Calu3 (cell line): ENCODE data around the gene PEX12. TPM values are rescaled to one million over a fixed set of nuclear protein-coding genes. Genes with fewer than 3 reads are reported as not detected.
"Not testable (repeated sequence)": the region's sequence is repeated elsewhere in the genome, so short reads cannot be mapped to it uniquely, and the experiment has no call there.

Experiments
- BruUV-seq: library from RNA; stranded (reverse); fragments of 400-500 nt; replicated peaks from 2 replicates; lab custom pipeline; 2021; lab: Mats Ljungman, UMichigan
- CTCF ChIA-PET: fragments of 300-600 bp; sonication (Branson Sonifier 250); formaldehyde crosslinking; loops from one replicate; lab custom pipeline; 2022; ENCODE audit warnings: antibody characterized with exemption; lab: Charles Lee
- DNase-seq: peaks from one replicate; pipeline ENCODE4 v3.0.0; 2022
- H3K27ac Mint-ChIP-seq: one replicate; pipeline ENCODE4 v1.8.0; 2022; ENCODE audit warnings: mixed read lengths; ENCODE audit not compliant: unreplicated experiment
- H3K27me3 Mint-ChIP-seq: one replicate; pipeline ENCODE4 v1.8.0; 2022; ENCODE audit warnings: mixed read lengths; ENCODE audit not compliant: unreplicated experiment
- H3K36me3 Mint-ChIP-seq: one replicate; pipeline ENCODE4 v1.8.0; 2022; ENCODE audit warnings: mild to moderate bottlenecking, moderate library complexity, mixed read lengths; ENCODE audit not compliant: insufficient read depth, unreplicated experiment
- H3K4me1 Mint-ChIP-seq: one replicate; pipeline ENCODE4 v1.8.0; 2022; ENCODE audit warnings: mild to moderate bottlenecking, low read depth, mixed read lengths; ENCODE audit not compliant: unreplicated experiment
- H3K4me3 Mint-ChIP-seq: one replicate; pipeline ENCODE4 v1.8.0; 2022; ENCODE audit warnings: mild to moderate bottlenecking, low read depth, moderate library complexity, mixed read lengths; ENCODE audit not compliant: unreplicated experiment
- H3K9me3 Mint-ChIP-seq: one replicate; pipeline ENCODE4 v1.8.0; 2022; ENCODE audit warnings: low read depth, mixed read lengths; ENCODE audit not compliant: unreplicated experiment
- CTCF ChIP-seq: fragments of 200-600 bp; IDR thresholded peaks from one replicate; pipeline ENCODE4 v1.8.0; 2022; ENCODE audit warnings: antibody characterized with exemption; ENCODE audit not compliant: unreplicated experiment
- intact Hi-C: fragments of 100-400 bp; cut with micrococcal nuclease; formaldehyde crosslinking; loops from one replicate; pipeline ENCODE4 v1.10.0; 2022; ENCODE audit not compliant: unreplicated experiment
- total RNA-seq: library from RNA; stranded (reverse); gene quantifications from 2 replicates; pipeline ENCODE4 v1.2.3, GENCODE V29; 2022

The PEX12 gene
- total RNA-seq, 1 experiment from 2014 or later, result 3.4 TPM

- Mint-ChIP-seq H3K27me3 (peaks cover 34% of the 10 kb centered on the region), H3K36me3 (no peaks in the 10 kb centered on the region), H3K4me3 (no peak overlapping the region), H3K9me3 (peaks cover under 1% of the 10 kb centered on the region), H3K27ac (no peak overlapping the region), H3K4me1 (no peaks in the 10 kb centered on the region)
- CTCF ChIA-PET, result no interaction called here
- no peak for TF ChIP-seq CTCF
- intact Hi-C loops, result loop anchor here (5.0 kb wide), 3 partner anchors 83 to 288 kb away; partner anchors contain the start of genes SLFN11, SLFN13 and SLFN5
- BruUV-seq, result no TSS peak
- DNase-seq, result no peak
These were observed 48.5 kb downstream of the PEX12 start for GRCh38 chr17:35529866-35530265.

- H3K4me3 Mint-ChIP-seq, H3K9me3 Mint-ChIP-seq, CTCF ChIA-PET, intact Hi-C loops, DNase-seq, H3K36me3 Mint-ChIP-seq, BruUV-seq, H3K27ac Mint-ChIP-seq, H3K4me1 Mint-ChIP-seq: not testable (repeated sequence)
- peaks cover 39% of the 10 kb centered on the region for H3K27me3 Mint-ChIP-seq
These were observed 49.0 kb downstream of the PEX12 start for GRCh38 chr17:35529326-35529725.

Other genes with a start within 250 kb of the PEX12 start
- 35.3 and 38.2 TPM in 2 replicates for gene SLFN11, start 204.9 kb downstream of the PEX12 start, total RNA-seq
- 0.44 and 0.54 TPM in 2 replicates for gene SLFN12, start 146.1 kb downstream of the PEX12 start, total RNA-seq
- 44.4 and 46.2 TPM in 2 replicates for gene SLFN13, start 129.8 kb downstream of the PEX12 start, total RNA-seq
- gene SLFN12L, start 40.9 kb downstream of the PEX12 start, total RNA-seq, result 0.14 and 0.51 TPM in 2 replicates
- gene SLFN14, start 17.8 kb downstream of the PEX12 start, total RNA-seq, result not detected in 2 replicates
- 309 and 320 TPM in 2 replicates for gene AP2B1, start 8.8 kb upstream of the PEX12 start, total RNA-seq
- gene RASL10B, start 153.1 kb upstream of the PEX12 start, total RNA-seq, result 0.95 and 1.4 TPM in 2 replicates
- not detected in 2 replicates for gene GAS2L2, start 174.7 kb upstream of the PEX12 start, total RNA-seq
- not detected in 2 replicates for gene C17orf50, start 182.3 kb upstream of the PEX12 start, total RNA-seq
- gene MMP28, start 217.1 kb upstream of the PEX12 start, total RNA-seq, result not detected in 2 replicates
- 284 and 286 TPM in 2 replicates for gene TAF15, start 230.9 kb upstream of the PEX12 start, total RNA-seq